Right lobe of liver (tissue), 6 donors: ENCODE measurements around the gene CDK3. TPM values are rescaled to one million over a fixed set of nuclear protein-coding genes. Genes with fewer than 3 reads are reported as not detected.
A peak's percentile ranks its signal among the peaks of the same experiment; 100 is the strongest.

Experiments
- ATAC-seq, 4 donors: fragments of 200-7000 bp; cut with Tn5 transposase; one replicate each; pipeline ENCODE4 v1.9.1; 2020; ENCODE audit warnings: mild to moderate bottlenecking in 4 of 4, moderate library complexity in 4 of 4
- DNase-seq, 3 donors: peaks; one replicate each; pipeline ENCODE4 v3.0.0-alpha.2; 2020
- H3K27ac ChIP-seq, 3 donors: fragments of 200-600 bp; one replicate each; pipeline ENCODE4 v1.8.0; 2022
- H3K27me3 ChIP-seq, 2 donors: fragments of 200-600 bp; one replicate each; pipeline ENCODE4 v1.8.0; 2022
- H3K36me3 ChIP-seq, 4 donors: fragments of 200-600 bp; sonication (generic) in 1 of 4; one replicate each; pipeline versions ENCODE4 v1.5.1 to v1.8.0; 2017 to 2022; ENCODE audit warnings: control low read depth in 1 of 4
- H3K4me1 ChIP-seq, 4 donors: fragments of 200-600 bp; sonication (generic) in 1 of 4; one replicate each; pipeline versions ENCODE4 v1.5.1 to v1.8.0; 2017 to 2022; ENCODE audit warnings: control low read depth in 1 of 4
- H3K4me3 ChIP-seq, 3 donors: fragments of 200-600 bp; one replicate each; pipeline ENCODE4 v1.8.0; 2022
- H3K9me3 ChIP-seq, 4 donors: fragments of 200-600 bp; sonication (generic) in 1 of 4; one replicate each; pipeline versions ENCODE4 v1.5.1 to v1.8.0; 2017 to 2022; ENCODE audit warnings: control low read depth in 1 of 4
- CTCF ChIP-seq, 4 donors: fragments of 200-600 bp in 3 of 4; fragments of 450-650 bp in 1 of 4; IDR thresholded peaks; one replicate each; pipeline versions ENCODE4 v1.5.1 to v1.8.0; 2016 to 2022; ENCODE audit warnings: antibody characterized with exemption in 4 of 4, mild to moderate bottlenecking in 2 of 4
- POLR2A ChIP-seq: fragments of 450-650 bp; IDR thresholded peaks from one replicate; pipeline ENCODE4 v1.6.1; 2017; ENCODE audit warnings: antibody characterized with exemption, mild to moderate bottlenecking
- WGBS: methylation state at CpG from one replicate; pipeline ENCODE4 v1.1.6; 2018; ENCODE audit warnings: low coverage, low lambda C conversion rate; ENCODE audit not compliant: insufficient coverage; ENCODE audit errors: missing lambda C conversion rate; 5-methylcytosine and 5-hydroxymethylcytosine counted together
- intact Hi-C, 2 donors: fragments of 100-400 bp; cut with DNase I; formaldehyde crosslinking; loops; one replicate each; pipeline versions ENCODE4 v1.11.2 to v1.14.1; 2022
- total RNA-seq, 6 experiments: library from RNA; depleted of rRNA in 2 of 6; stranded (reverse); fragments of >200 nt in 2 of 6; fragmentation: NEBNext Ultra II Directional in 3 of 6; extraction: Animal tissue kit (Norgen Biotek cat#: 25700) in 3 of 6; gene quantifications; one replicate each; pipeline versions ENCODE4 v1.1.0 to v1.2.4, GENCODE V29; 2016 to 2023
- donor health status: DM: no; HTN: yes; CAD: no.
- donor health status: DM: no; HTN: no; CAD: no.
- donor health status: DM: no; HTN: no; CAD: no.
- donor health status: DM: no; HTN: yes; CAD: no.
- donor health status: DM: no; HTN: yes; CAD: no.

CDK3 gene
- total RNA-seq, 6 experiments from 2014 or later, result 2.2 to 11.0 (median 3.1) TPM

- Histone ChIP-seq H3K9me3 (no peaks in the 10 kb centered on the region), H3K27ac (peak overlapping the region; percentile 81 to 83 (median 83)), H3K36me3 (no peaks in the 10 kb centered on the region), H3K4me3 (no peak overlapping the region), H3K27me3 (no peaks in the 10 kb centered on the region), H3K4me1 (peaks cover 0 to 78% (median 40%) of the 10 kb centered on the region in 4 donors)
- ATAC-seq, result peak; percentile 33 to 55 (median 44)
- intact Hi-C loops, result no loop called here
- 24% methylated on average over 4 of the region's 9 CpGs for WGBS
- peak in 1 of 3 donors; percentile 31 for DNase-seq
- TF ChIP-seq POLR2A (peak; percentile 36), CTCF (IDR thresholded peaks at IDR 0.05) (no peak)
Observed at GRCh38 chr17:75998327-75998795, 2.3 kb upstream of the CDK3 start.

GRCh38 chr17:76000016-76000754 is 470 bp upstream of the CDK3 start:
- peak; percentile 17 to 35 (median 27) for ATAC-seq
- Histone ChIP-seq H3K36me3 (no peaks in the 10 kb centered on the region), H3K9me3 (no peaks in the 10 kb centered on the region), H3K4me1 (peaks cover 0 to 74% (median 39%) of the 10 kb centered on the region in 4 donors), H3K27ac (peak overlapping the region in 2 of 3 donors; percentile 14 to 68), H3K27me3 (no peaks in the 10 kb centered on the region), H3K4me3 (no peak overlapping the region)
- TF ChIP-seq CTCF (IDR thresholded peaks at IDR 0.05) (peak; percentile 47 to 67 (median 64)), POLR2A (no peak)
- peak; percentile 49 to 77 (median 75) for DNase-seq
- WGBS, result no CpG with 5 or more reads among the region's 31 CpGs
- intact Hi-C loops, result no loop called here

- peak in 1 of 3 donors; percentile 15 for DNase-seq
- 94% methylated on average over 7 of the region's 12 CpGs for WGBS
- Histone ChIP-seq H3K27ac (peak overlapping the region in 1 of 3 donors; percentile 77), H3K27me3 (no peaks in the 10 kb centered on the region), H3K36me3 (no peaks in the 10 kb centered on the region), H3K4me1 (peaks cover 0 to 61% (median 32%) of the 10 kb centered on the region in 4 donors), H3K4me3 (no peak overlapping the region), H3K9me3 (no peaks in the 10 kb centered on the region)
- ATAC-seq, result no peak
- TF ChIP-seq CTCF (IDR thresholded peaks at IDR 0.05) (no peak), POLR2A (no peak)
- intact Hi-C loops, result no loop called here
Observed at GRCh38 chr17:76002100-76002499, 1.4 kb downstream of the CDK3 start.

GRCh38 chr17:76003915-76004314 is 3.3 kb downstream of the CDK3 start:
- peak in 2 of 4 donors; percentile 4 to 18 for ATAC-seq
- intact Hi-C loops, result no loop called here
- TF ChIP-seq POLR2A, result no peak
- TF ChIP-seq CTCF (IDR thresholded peaks at IDR 0.05), result no peak
- Histone ChIP-seq H3K4me1 (peaks cover 0 to 43% (median 21%) of the 10 kb centered on the region in 4 donors), H3K9me3 (no peaks in the 10 kb centered on the region), H3K4me3 (no peak overlapping the region), H3K36me3 (no peaks in the 10 kb centered on the region), H3K27ac (peak overlapping the region; percentile 4 to 77 (median 69)), H3K27me3 (no peaks in the 10 kb centered on the region)
- WGBS, result 8% methylated on average over 3 of the region's 6 CpGs
- DNase-seq, result peak in 1 of 3 donors; percentile 54
